GM18498 (cell line): ENCODE measurements around the gene PTTG1IP2.
A peak's percentile ranks its signal among the peaks of the same experiment; 100 is the strongest.
"Not testable (repeated sequence)": the region's sequence is repeated elsewhere in the genome, so short reads cannot be mapped to it uniquely, and the experiment has no call there.

ENCODE experiments used
- ATAC-seq: cut with Tn5 transposase; IDR thresholded peaks from one replicate; pipeline ENCODE4 v1.9.1; 2021; ENCODE audit warnings: mild to moderate bottlenecking, moderate library complexity; ENCODE audit not compliant: unreplicated experiment

Gene PTTG1IP2

GRCh38 chr7:90469554-90469953 lies at the start of gene PTTG1IP2:
PTTG1IP2 (plus strand) TSS chr7:90469639; CDS start chr7:90469787, 148 bp downstream.
- no peak for ATAC-seq

DNA sequence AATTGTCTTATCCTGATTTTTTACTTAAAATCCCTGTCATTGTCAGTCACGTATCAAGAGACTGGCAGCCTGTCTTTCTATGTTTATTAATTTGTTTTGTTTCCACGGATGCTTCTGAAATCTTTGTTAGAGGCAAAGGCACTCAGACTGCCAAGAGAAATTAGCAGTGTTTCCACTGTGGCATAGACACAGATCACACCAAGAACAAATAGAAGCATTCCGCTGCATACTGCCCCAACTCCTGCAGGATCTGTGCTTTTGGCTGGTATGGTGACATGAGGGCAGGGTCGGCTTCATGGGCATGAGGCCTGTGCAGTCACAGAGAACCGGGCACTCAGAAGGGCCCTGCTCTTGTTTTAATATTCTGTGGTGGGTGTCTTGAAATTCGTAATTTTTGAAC lies 47.8 kb upstream of the PTTG1IP2 start:
- ATAC-seq, result no peak

DNA sequence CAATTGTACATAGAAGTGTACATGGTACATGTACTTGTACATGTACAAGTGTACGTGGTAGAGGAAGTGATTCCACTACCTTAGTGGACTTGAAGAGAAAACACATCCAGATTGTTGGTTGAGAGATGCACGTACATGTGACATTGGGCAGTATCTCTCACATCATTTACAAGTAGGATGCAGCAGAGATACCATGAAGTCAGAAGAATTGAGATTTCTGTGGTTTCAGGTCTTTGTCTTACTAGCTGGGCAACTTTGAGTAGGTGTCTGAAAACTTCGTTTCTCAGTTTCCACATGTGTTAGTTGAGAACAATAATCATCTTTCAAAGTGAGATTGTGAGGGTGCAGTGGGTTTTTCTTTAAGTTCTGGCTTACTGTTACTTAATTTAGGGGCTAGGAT lies 44.7 kb upstream of the PTTG1IP2 start:
- ATAC-seq, result peak; percentile 97

GRCh38 chr7:90425376-90425775 lies 44.1 kb upstream of the PTTG1IP2 start:
- no peak for ATAC-seq

GRCh38 chr7:90430614-90431460 lies 38.6 kb upstream of the PTTG1IP2 start:
- no peak for ATAC-seq

- ATAC-seq, result no peak
Observed at GRCh38 chr7:90432752-90433151, 36.7 kb upstream of the PTTG1IP2 start.

GRCh38 chr7:90433221-90433620 lies 36.2 kb upstream of the PTTG1IP2 start:
- no peak for ATAC-seq

DNA sequence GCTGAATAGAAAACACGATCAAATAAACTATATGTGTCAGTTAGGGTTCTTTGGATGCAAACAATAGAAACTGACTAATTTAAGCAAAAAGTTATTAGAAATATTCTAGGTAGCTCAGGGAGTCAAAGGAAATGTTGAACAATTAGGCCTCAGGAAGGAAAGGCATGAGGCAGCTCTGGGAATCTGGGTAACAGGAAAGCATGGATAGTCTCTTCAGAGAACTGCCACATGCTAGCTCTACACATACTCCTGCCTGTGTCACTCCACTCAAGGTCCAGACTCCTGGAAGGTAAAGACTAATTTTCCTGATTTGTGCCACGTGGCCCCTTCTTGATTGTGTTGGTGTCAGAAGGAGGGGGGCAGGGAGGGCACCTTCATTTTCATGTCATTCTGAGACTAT lies 23.8 kb upstream of the PTTG1IP2 start:
- no peak for ATAC-seq

DNA sequence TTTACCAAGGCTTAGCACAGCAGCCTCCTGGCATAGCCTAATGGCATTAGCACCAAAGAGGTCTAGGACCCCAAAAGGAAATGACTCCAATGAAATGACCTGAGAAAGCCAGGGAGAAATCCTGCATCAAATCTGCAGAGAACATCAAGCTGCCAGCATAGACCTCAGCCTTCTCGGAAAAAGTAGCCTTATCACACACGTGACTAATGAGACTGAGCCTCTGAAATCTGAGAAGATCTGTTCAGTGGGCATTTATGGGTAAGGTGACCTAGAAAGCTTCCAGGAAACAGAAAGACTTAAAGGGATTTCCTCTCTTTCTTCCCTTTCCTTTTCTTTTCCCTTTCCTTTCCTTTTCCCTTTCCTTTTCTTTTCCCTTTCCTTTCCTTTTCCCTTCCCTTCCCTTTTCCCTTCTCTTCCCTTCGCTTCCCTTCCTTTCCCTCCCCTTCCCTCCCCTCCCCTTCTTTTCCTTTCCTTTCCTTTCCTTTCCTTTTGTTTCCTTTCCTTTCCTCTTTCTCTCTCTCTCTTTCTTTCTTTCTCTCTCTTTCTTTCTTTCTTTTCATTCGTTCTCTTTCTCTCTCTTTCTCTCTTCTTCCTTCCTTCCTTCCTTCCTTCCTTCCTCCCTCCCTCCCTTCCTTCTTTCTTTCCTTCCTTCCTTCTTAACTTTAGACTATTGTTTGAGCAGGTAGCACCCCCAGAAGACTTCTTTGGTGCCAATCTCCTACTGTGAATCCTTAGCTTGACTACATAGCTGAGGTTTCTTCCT lies 23.1 kb upstream of the PTTG1IP2 start:
- no peak for ATAC-seq

GRCh38 chr7:90453259-90453891 lies 16.1 kb upstream of the PTTG1IP2 start:
- no peak for ATAC-seq

DNA sequence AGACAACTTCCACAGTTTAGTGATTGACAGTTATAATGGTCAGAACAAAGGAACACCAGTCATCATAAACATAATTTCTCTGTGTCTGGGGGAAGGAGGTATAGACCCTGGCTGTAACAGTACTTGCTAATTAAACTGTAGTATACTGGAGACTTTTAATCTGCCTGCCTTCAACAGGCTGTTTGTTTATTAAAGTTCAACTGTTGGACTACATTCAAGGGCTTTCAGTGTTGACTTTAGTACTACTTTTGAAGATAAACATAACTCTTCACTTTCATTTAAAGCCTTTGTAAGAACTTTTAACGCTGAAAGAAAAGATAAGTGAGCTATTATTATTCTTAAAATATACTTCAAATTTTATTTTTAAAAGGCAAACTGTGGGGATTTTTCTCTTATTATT lies 15.5 kb upstream of the PTTG1IP2 start:
- ATAC-seq, result no peak

DNA sequence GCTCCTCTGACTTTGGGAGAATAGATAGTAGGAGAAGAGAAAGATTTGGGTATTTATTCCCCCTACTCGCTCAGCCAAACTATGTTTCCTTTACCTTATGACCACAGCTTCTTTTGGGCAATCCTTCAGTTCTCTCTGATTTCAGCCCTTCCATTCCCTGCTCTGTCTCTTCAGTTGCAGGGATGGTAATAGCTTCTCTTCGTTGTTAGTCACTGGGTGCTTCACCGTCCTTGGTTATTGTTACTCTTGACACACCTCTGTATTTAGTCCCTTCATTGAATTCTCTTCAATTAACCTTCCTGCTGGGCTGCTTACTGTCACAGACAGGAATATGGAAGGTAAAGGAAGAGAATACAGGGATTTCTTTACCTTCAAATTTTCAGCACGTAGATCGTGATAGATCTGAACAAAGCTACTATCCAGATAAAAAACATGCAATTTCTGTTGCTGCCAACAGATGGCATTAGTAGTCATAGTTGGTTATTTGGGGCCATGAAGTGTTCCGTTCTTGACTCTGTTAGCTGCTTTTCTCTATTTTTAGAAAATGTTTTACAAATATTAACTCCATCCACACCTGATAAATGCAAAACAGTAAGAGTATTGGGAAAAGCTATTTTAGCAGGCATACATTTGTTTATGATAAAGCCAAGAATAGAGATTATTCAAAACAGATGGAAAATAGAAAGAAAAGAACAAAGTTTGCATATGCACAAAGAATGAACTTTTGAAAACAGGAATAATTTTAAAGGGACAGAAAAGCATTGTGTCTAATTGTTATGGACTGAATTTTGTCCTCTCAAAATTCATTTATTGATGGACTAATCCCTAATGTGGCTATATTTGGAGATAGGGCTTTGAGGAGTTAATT lies 14.0 kb upstream of the PTTG1IP2 start:
- ATAC-seq, result peak; percentile 90

GRCh38 chr7:90458104-90458503 lies 11.3 kb upstream of the PTTG1IP2 start:
- no peak for ATAC-seq

GRCh38 chr7:90459888-90460287 lies 9.6 kb upstream of the PTTG1IP2 start:
- ATAC-seq, result no peak

DNA sequence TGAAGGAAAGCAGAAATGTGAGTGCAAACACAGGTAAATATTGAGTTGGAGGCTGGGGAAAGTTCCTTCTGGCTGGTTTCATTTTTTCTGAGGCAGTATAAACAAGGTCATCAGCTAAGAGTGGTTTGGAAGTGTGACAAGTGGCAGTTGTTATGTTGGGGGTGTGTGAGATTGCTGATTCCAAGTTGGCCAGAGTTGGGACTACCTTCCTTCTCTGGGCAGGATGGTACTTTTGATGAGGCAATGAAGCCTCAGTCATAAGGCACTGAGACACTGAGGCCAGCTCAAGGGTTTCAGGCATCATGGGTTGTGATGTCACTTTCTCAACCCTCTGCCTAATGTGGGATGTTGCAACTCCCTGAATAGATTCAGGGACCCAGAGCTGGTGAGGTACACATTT lies 8.2 kb upstream of the PTTG1IP2 start:
- ATAC-seq, result no peak

DNA sequence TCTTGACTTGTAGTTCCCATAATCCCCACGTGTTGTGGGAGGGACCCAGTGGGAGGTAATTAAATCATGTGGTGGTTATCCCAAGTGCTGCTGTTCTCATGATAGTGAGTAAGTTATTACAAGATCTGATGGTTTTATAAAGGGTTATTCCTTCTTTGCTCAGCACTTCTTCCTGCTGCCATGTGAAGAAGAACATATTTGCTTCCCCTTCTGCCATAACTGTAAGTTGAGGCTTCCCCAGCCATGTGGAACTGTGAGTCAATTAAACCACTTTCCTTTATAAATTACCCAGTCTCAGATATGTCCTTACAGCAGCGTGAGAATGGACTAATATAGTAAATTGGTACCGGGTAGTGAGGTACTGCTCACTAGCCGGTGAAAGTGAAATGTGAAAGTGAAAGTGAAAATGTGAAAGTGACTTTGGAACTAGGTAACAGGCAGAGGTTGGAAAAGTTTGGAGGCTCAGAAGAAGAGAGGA lies 6.2 kb upstream of the PTTG1IP2 start:
- not testable (repeated sequence) for ATAC-seq

- ATAC-seq, result no peak
Observed at GRCh38 chr7:90465816-90466215, 3.6 kb upstream of the PTTG1IP2 start.

GRCh38 chr7:90472805-90473540 lies 3.5 kb downstream of the PTTG1IP2 start:
- no peak for ATAC-seq

- ATAC-seq, result no peak
Observed at GRCh38 chr7:90473814-90474213, 4.4 kb downstream of the PTTG1IP2 start.
